ENCODE data around the gene AMIGO1.

AMIGO1 gene

GRCh38 chr1:109468061-109468460 lies 41.5 kb downstream of the AMIGO1 start:
- no peak for TF ChIP-seq CTCF (conservative IDR thresholded peaks at IDR 0.05)
- H3K27ac ChIP-seq, result no peak overlapping the region

GRCh38 chr1:109467301-109467777 lies 42.2 kb downstream of the AMIGO1 start:
- TF ChIP-seq CTCF (conservative IDR thresholded peaks at IDR 0.05), result no peak
- no peak overlapping the region for H3K27ac ChIP-seq

GRCh38 chr1:109466452-109467300 lies 42.9 kb downstream of the AMIGO1 start, which contains the start of gene SYPL2:
Gene SYPL2, plus strand, starts transcription at chr1:109466546. Its CDS starts 298 bp downstream, at chr1:109466844.
- no peak within 1 kb of the TSS for H3K27ac ChIP-seq
- TF ChIP-seq CTCF (conservative IDR thresholded peaks at IDR 0.05), result no peak

- H3K27ac ChIP-seq, result no peak overlapping the region
- TF ChIP-seq CTCF (conservative IDR thresholded peaks at IDR 0.05), result no peak
Measured at GRCh38 chr1:109466125-109466451, 43.4 kb downstream of the AMIGO1 start.

GRCh38 chr1:109457819-109458218 lies 51.7 kb downstream of the AMIGO1 start:
- no peak for TF ChIP-seq CTCF (conservative IDR thresholded peaks at IDR 0.05)

GRCh38 chr1:109454497-109455133 lies 54.9 kb downstream of the AMIGO1 start:
- no peak for TF ChIP-seq CTCF (conservative IDR thresholded peaks at IDR 0.05)
- H3K27ac ChIP-seq, result no peak overlapping the region

More at GRCh38 chr1:109457819-109458218, 51.7 kb downstream of the AMIGO1 start:
- H3K27ac ChIP-seq, result no peak overlapping the region
